ENCODE measurements around the gene FAM83E.
"Not testable (repeated sequence)": the region's sequence is repeated elsewhere in the genome, so short reads cannot be mapped to it uniquely, and the experiment has no call there.

The FAM83E gene

DNA sequence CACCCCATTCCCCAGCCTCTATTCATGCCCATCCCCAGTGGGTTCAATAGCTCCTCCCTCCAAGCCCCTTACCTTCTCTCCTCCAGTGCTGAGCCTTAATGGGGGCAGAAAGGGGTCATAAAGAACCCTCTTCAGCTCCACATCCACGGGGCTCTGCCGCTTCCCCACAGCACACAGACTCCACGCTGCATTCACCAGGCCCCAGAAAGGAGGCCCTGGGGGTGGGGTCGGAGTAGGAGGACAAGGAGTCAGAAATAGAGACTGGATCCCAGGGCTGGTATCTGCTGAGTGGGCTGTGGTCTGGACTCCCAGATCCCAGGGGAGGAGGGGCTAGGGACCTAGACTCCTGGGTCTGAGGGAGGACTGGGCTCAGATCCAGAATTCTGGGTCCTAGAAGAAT lies 29.5 kb upstream of the FAM83E start:
- no peak for DNase-seq
- in situ Hi-C loops (cut with MboI; ENCODE audit: low pct_unique_long_range_greater_than_20kb, low sequenced_read_pairs), result no loop called here

DNA sequence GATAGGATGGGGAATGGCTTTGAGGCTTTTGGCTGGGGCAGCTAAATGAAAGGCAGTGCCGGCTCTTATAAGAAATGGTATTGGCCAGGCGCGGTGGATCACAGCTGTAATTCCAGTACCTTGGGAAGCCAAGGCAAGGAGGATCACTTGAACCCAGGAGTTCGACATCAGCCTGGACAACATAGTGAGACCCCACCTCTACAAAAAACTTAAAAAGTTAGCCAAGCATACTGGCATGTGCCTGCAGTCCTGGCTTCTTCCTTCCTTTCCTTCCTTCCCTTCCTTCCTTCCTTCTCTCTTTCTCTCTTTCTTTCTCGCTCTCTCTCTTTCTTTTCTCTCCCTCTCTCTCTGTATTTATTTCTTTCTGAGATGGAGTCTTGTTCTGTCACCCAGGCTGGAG lies 28.0 kb upstream of the FAM83E start:
- in situ Hi-C loops (cut with MboI; ENCODE audit: low pct_unique_long_range_greater_than_20kb, low sequenced_read_pairs), result no loop called here
- no peak for DNase-seq

DNA sequence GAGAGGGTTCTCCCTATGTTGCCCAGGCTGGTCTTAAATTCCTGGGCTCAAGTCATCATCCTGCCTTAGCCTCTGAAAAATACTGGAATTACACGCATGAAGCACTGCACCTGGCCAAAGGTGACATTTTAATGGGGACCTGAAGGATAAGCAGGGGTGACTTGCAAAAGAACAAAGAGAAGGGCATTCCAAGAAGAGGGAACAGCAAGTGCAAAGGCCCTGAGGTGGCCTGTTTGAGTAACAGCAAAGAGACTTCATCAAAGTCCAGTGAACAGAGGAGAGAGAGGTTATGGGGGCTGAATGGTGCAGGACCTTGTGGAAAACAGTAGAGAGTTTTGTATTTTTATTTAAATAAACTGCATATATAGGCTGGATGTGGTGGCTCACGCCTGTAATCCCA lies 27.0 kb upstream of the FAM83E start:
- no peak for DNase-seq
- in situ Hi-C loops (cut with MboI; ENCODE audit: low pct_unique_long_range_greater_than_20kb, low sequenced_read_pairs), result no loop called here

DNA sequence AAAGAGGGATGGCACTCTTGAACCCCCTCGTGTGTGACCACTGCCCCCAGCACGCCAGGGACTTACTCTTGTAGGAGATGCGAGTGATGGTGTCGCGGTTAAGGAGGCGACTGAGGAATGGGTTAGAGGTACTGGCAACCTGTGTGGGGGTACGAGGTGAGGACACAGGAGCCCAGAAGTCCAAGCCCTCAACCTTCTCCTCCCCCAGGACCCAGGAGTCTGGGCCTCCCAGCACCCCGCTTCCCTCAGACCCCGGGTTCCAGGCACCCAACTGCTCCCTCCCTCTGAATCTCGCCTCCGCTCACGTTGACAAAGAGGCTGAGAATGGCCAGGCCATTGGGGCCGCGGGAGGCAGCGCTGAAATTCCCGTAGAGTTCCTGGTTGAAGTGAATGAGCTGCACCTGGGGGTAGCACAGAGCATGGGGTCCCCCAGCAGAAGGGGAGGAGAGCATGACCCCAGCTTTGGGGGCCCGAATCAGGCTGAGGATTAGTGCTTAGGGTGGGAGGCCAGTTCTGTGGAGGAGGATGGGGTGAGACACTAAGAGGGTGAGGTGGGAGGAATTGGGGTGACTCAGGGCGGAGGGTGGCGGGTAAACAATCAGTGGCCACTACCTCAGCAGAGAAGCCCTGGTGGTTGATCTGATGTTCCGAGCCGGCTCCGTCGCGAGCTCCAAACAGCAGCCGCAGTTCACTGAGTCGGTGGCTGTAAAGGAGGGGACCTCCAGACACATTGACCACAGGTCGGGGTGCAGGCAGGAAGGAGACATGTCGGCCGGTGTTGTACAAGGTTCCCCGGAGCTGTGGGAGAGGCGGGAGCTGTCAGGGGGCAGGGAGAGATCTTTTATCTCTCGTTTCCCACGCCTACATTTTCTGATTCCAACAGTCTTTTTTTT lies 24.9 kb upstream of the FAM83E start:
- no peak for DNase-seq
- in situ Hi-C loops (cut with MboI; ENCODE audit: low pct_unique_long_range_greater_than_20kb, low sequenced_read_pairs), result no loop called here

DNA sequence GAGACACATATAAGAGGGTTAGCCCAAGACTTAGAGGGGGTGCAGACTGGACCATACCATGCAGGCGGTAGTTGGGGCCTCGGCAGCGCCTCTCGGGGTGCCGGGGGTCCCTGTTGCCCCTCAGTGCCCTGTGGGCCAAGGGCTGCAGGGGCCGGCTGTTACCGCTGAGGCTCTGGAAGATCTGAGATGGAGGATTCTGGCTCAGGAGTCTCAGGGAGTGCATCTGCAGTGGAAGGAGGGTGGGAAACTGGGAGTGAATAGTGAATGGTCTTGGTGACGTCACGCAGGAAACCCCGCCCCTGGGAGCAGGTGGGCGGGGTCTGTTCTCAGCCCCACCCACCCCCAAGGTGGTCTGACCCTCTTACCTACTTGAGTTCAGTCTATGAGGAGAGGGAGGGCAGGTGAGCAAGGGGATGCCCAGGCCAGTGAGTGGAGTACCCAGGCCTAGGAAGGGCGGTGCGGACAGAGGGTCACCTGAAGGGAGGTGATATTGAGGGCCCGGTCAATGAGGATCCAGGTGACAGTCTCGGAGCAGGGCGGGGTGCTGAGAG lies 24.0 kb upstream of the FAM83E start:
- DNase-seq, result no peak
- in situ Hi-C loops (cut with MboI; ENCODE audit: low pct_unique_long_range_greater_than_20kb, low sequenced_read_pairs), result no loop called here

DNA sequence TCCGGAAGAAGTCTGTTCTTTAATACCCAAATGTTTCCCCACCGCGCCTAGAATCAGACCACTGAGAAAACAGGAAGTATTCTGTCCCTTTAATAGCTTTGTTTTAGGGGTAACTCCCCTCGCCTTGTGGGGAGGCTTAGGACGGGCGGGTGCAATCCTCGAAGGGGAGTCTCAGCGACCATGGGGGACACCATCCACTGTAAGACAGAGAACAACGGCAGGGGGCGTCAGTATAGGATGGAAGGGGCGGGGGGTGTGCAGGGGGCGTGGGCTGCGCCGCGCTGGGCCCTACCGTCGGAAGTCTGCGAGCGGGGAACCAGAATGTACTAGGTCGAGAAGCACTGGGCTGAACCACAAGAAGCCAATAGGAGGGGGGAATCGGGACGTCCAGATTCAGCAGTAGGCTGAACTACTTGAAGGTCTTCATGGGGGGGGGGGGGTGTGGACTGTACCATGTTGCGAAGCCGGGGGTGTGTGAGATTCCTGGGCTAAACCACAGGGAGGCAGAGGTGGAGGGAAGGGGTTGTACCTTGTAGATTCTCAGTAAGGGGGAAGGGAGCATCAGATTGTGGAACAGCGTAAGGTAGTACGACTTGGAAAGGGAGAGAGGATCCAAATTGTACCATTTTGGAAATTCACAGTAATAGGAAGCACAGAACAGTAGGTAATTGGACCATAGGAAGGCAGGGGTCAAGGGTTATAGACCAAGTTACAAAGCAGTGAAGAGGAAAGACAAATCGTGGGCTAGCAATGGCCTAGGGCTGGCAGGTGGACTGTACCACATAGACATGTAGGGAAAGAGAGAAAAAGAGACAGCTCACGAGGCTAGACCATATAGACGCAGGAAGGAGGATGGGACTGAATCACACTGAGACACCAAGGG lies 23.3 kb upstream of the FAM83E start:
- peak; percentile 89 for DNase-seq
- in situ Hi-C loops (cut with MboI; ENCODE audit: low pct_unique_long_range_greater_than_20kb, low sequenced_read_pairs), result no loop called here

DNA sequence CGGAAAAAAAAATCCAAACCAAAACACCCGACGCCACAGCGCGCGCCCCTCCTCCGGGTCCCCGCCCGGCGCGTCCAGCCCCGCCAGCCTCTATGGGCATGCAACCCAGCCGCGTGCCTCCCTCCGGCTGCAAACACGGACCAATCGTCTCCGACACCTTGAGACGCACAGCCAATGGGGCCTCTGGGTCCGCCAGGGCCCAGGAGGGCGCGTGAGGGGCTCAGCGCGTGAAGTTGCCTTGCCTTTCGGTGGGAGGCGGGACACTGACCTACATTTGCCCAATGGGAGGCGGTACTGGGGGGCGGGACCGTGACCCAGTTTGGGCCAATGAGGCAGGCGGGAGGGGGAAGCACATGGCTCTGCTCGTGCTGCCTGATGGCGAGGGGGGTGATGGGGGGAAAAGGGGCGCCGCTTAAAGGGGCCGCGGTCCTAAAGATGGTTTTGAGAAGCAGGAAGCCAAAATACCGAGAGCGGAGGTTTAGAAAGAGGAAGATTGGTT lies 22.6 kb upstream of the FAM83E start:
- in situ Hi-C loops (cut with MboI; ENCODE audit: low pct_unique_long_range_greater_than_20kb, low sequenced_read_pairs), result no loop called here
- peak; percentile 99 for DNase-seq

DNA sequence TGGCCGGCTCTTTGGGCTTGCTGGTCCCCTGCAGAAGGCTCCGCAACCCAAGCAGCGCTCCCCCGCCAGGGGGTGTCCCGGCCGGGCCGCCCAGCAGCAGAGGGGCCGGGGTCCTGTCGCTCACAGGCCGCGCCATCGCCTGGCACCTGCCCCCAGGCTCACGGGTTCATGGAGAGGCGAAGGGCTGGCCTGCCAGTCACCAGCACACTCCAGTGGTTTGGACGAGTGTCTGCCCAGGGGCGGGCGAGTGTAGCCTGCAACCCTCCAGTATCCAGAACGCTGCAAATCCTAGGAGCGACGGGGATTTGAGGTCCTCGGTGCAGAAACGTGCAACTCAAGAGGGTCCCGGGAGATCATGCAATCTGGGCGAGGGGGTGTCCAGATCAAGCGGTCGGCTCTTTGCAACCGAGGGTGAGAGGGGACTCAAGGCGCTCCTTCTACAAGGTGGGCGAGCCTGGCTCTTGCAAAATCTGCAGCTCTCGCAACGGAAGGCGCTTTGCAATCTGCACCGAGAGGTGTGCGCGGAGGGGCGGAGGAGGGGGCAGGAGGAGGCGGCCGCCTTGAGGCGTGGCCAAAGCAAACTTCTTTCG lies 22.1 kb upstream of the FAM83E start, which contains the start of gene DBP:
Gene DBP (minus strand): TSS at position 521 of the 590 bp plus-strand sequence. CDS start 385 bp downstream, at position 136.
- in situ Hi-C loops (cut with MboI; ENCODE audit: low pct_unique_long_range_greater_than_20kb, low sequenced_read_pairs), result no loop called here
- no peak for DNase-seq

DNA sequence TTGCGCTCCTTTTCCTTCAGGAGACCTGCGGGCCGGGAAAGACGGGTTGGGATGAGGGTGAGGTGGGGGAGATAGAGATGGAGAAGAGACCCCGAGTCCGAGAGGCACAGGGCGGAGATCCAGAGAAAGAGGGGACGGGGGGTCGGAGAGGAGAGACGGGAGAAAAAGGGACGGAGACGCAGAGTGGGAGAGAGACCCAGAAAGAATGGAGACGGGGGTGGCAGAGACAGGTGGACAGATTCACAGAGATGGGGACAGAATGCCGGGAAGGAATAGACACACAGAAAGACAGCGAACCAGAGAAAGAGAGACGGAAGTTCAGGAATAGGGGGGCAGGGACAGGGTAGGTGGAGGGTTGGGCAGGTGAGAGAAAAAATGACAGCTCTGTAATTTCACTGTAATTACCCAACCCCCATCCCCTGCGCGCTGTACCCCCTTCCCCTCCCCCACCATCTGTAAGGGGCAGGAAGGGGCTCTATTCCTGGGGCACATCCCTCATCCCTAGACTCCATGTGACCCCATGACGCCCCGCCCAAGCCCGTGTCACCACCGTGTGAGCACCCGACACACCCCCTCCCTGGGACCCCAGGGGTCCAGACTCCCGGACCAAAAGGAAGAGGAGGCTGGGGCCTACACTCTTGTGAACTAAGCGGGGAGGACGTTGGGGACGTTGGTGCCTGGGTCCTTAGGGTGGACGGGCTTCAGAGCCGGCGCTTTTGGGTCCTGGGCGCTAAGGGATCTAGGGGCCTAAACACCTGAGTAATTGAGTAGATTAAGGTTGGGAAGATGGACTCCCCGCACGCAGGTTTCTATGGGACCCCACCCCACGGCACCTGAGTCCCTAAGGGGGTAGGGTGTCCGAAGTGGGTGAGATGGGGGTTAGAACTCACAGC lies 21.3 kb upstream of the FAM83E start:
- in situ Hi-C loops (cut with MboI; ENCODE audit: low pct_unique_long_range_greater_than_20kb, low sequenced_read_pairs), result no loop called here
- peak; percentile 21 for DNase-seq

DNA sequence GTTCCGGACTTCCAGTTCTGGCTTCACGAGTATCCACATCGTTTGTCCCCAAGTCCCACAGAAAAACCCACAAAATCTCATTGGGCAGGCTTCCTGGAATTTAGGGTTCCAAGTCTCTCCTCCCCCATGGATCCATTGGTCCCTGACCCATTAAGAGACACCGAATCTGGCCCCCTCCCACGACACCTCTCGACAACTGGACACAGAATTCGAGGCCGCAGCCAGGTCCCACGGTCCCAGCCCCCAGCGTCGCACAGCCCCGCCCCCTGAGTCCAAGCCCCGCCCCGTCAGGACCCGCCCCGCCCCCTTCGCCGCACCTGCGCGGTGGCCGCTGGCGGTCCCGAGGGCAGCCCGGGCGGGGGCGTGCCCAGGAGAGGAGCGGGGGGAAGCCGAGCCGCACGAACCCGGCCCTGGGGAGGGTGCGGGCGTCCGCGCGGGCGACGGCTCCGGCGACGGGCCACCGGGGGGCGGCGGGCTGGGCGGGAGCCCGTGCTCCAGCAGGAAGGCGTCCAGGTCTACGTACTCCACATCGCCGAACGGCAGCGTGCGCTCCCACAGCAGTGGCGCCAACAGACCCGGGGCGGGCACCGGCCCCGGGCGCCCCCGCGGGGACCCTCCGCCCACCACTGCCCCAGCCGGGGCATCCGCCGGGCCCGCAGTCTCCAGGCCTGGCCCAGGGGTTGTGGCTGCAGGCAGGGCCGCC lies 20.5 kb upstream of the FAM83E start:
- in situ Hi-C loops (cut with MboI; ENCODE audit: low pct_unique_long_range_greater_than_20kb, low sequenced_read_pairs), result no loop called here
- peak; percentile 66 for DNase-seq

DNA sequence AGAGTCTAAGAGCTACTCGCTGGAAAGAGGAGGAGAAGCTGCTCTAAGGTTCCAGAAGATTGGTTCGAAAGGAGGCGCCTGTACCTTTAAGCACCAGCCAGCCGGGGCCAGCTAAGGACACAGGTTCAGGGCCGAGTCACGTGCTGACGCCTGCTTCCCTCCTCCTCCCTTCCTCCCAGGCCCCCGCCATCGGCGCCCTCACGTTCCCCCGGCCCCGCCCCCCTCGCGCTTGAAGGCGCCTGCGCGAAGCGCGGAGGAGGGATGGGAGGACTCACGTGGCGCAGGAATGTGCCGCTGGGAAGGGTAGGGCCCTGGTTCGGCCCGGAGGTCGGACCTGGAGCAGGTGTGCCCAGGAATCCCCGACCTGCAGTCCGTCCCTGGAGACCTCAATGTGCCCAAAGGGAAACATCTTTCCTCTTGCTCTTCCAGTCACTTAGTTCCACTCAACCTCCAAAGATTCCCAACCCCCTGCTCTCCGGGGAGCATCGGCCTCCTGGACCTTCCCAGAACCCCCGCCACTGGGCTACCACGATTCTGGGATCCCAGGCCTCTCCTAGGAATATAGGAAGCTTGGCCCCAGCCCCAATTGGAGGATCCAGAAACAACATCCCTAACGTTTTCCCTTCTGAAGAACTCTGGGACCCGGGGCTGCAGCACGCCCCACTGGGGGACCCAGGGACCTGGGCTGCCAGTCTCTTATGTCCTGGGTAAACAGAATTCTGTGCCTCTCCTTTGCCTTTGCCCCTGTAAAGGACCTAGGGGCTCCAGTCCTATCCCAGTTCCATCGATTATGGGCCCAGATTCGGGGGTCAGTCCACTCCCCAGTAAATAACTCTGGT lies 19.8 kb upstream of the FAM83E start:
- peak; percentile 97 for DNase-seq
- in situ Hi-C loops (cut with MboI; ENCODE audit: low pct_unique_long_range_greater_than_20kb, low sequenced_read_pairs), result no loop called here

DNA sequence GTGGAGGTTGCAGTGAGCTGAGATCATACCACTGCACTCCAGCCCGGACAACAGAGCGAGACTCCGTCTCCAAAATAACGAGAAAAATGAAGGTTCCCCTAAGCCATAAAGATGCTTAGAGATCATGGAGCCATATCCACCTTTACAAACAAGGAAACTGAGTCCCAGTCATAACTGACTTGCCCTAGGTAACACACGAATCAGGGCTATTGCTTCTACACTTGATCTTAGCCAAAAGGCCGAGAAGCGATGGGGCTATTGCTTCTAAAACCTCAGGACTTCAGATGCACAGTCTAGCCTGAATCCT lies 19.1 kb upstream of the FAM83E start:
- in situ Hi-C loops (cut with MboI; ENCODE audit: low pct_unique_long_range_greater_than_20kb, low sequenced_read_pairs), result no loop called here
- no peak for DNase-seq

DNA sequence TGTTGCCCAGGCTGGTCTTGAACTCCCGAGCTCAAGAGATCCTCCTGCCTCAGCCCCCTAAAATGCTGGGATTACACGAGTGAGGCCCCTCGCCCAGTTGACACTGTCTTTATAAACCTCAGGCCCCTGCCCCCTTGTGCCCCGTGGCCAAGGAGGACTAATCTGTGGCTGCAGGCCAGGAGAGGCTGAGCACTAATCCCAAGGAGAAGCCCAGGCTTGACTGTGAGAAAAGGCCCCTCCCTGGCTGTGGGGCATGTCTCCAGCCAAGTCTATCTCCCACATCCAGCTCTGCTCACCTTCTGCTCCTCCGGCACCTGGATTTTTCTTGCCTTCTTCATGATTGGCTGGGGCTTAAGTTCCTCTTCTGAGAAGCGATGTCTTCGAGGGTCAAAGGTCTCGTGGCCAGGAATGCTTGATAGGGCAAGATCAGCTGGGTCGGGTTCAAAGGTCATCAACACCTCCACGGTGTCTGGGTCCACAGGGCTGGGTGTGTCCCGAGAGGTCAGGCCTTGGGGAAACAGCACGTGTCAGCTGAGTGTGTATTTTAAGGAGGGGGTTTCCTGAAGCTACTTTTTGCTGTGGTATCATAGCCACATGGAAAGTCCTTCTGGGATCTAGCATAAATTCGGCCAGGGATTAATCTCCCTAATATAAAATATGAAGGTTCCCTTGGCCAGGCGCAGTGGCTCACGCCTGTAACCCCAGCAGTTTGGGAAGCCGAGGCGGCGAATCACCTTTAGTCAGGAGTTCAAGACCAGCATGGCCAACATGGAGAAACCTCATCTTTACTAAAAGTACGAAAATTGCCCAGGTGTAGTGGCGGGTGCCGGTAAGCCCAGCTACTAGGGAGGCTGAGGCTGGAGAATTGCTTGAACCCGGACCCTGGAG lies 18.5 kb upstream of the FAM83E start:
- in situ Hi-C loops (cut with MboI; ENCODE audit: low pct_unique_long_range_greater_than_20kb, low sequenced_read_pairs), result no loop called here
- no peak for DNase-seq

DNA sequence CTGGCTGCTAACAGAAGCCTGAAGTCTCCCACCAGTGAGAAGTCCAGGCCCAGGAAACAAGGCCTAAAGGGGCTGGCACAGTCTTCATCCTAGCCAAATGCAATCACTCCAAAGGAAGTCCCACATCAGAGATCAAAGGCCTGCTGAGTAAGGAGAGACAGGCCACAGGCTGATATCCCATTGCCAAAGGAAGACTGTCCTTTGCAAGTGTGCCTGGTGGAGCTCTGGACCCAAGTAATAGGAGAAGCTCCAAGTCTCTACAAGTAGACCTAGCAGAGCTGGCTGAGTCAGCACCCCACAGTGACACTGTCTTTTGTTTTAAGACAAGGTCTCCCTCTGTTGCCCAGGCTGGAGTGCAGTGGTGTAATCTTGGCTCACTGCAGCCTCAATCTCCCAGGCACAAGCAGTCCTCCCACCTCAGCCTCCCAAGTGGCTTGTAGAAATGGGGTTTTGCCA lies 17.8 kb upstream of the FAM83E start:
- DNase-seq, result no peak
- in situ Hi-C loops (cut with MboI; ENCODE audit: low pct_unique_long_range_greater_than_20kb, low sequenced_read_pairs), result no loop called here

DNA sequence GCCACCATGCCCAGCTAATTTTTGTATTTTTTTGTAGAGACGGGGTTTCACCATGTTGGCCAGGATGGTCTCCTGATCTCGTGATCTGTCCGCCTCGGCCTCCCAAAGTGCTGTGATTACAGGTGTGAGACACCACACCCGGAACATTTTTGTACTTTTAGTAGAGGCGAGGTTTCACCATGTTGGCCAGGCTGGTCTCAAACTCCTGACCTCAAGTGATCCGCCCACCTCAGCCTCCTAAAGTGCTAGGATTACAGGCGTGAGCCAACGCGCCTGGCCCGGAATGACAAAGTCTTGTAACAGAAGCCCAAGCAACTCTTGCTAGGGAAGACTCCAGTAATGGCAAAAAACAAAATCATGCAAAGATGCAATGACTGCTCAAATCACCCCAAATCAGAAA lies 17.4 kb upstream of the FAM83E start:
- in situ Hi-C loops (cut with MboI; ENCODE audit: low pct_unique_long_range_greater_than_20kb, low sequenced_read_pairs); DNase-seq: not testable (repeated sequence)

DNA sequence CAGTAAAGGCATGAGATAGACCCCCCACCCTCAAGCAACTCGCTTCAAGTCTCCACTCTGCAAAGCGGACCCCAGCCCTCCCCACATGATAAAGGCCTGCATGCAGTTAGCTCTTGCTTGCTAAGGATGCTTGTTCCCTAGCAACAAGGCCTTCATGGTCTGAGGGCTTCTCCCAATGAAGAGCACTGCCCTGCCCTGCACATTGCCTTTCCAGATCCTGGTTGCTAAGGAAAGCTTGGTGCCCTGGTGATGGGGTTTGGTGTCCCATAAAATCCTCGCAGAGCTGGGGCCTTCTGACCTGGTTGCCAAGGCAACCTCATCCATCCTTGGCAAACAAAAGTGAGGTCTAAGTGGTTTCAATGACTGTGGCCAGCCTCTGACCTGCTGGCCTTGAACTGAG lies 16.3 kb upstream of the FAM83E start:
- in situ Hi-C loops (cut with MboI; ENCODE audit: low pct_unique_long_range_greater_than_20kb, low sequenced_read_pairs), result no loop called here

More for the DNA sequence above, 16.3 kb upstream of the FAM83E start:
- DNase-seq, result no peak

All from KBM-7 (cell line).